Effector memory CD4-positive, alpha-beta T cell (primary cell): Measurements from ENCODE around the gene TRMT11.

ENCODE experiments used
- DNase-seq, 3 donors: peaks; one replicate each; pipeline ENCODE4 v3.0.0-alpha.2; 2020
- H3K27ac ChIP-seq: 2 replicates; pipeline ENCODE4 v1.7.0; 2013; ENCODE audit warnings: mild to moderate bottlenecking, low read length, moderate library complexity; ENCODE audit not compliant: insufficient read depth, poor library complexity, severe bottlenecking
- H3K27me3 ChIP-seq: replicated peaks from 2 replicates; pipeline ENCODE4 v1.7.0; 2013; ENCODE audit warnings: mild to moderate bottlenecking, low read length; ENCODE audit not compliant: insufficient read depth, control insufficient read depth, poor library complexity, severe bottlenecking
- H3K36me3 ChIP-seq: 2 replicates; pipeline ENCODE4 v1.7.0; 2013; ENCODE audit warnings: mild to moderate bottlenecking, low read length, moderate library complexity; ENCODE audit not compliant: control insufficient read depth, insufficient read depth
- H3K4me1 ChIP-seq: 2 replicates; pipeline ENCODE4 v1.7.0; 2013; ENCODE audit warnings: low read length, mild to moderate bottlenecking; ENCODE audit not compliant: control insufficient read depth, insufficient read depth, poor library complexity, severe bottlenecking
- H3K4me3 ChIP-seq: 2 replicates; pipeline ENCODE4 v1.7.0; 2013; ENCODE audit warnings: low read length, low read depth, mild to moderate bottlenecking; ENCODE audit not compliant: insufficient read depth, poor library complexity, severe bottlenecking
- H3K9me3 ChIP-seq: 2 replicates; pipeline ENCODE4 v1.7.0; 2013; ENCODE audit warnings: mild to moderate bottlenecking, low read length, moderate library complexity; ENCODE audit not compliant: control insufficient read depth

Gene TRMT11

GRCh38 chr6:126083875-126084274 is 97.5 kb downstream of the TRMT11 start:
- no peak for DNase-seq
- Histone ChIP-seq H3K36me3 (no peaks in the 10 kb centered on the region), H3K4me3 (no peak overlapping the region), H3K4me1 (no peaks in the 10 kb centered on the region), H3K27ac (no peak overlapping the region), H3K9me3 (no peaks in the 10 kb centered on the region), H3K27me3 (no peaks in the 10 kb centered on the region)

GRCh38 chr6:126086560-126086959 is 100.2 kb downstream of the TRMT11 start:
- no peak overlapping the region for H3K4me3 ChIP-seq
- no peaks in the 10 kb centered on the region for H3K27me3 ChIP-seq

More at GRCh38 chr6:126086560-126086959, 100.2 kb downstream of the TRMT11 start:
- no peak for DNase-seq
- Histone ChIP-seq H3K27ac (no peak overlapping the region), H3K9me3 (no peaks in the 10 kb centered on the region), H3K4me1 (no peaks in the 10 kb centered on the region), H3K36me3 (no peaks in the 10 kb centered on the region)
